Myocyte (in vitro differentiated cells): Measurements from ENCODE around the gene IL9. TPM values are rescaled to one million over a fixed set of nuclear protein-coding genes. Genes with fewer than 3 reads are reported as not detected.
A peak's percentile ranks its signal among the peaks of the same experiment; 100 is the strongest.

Source experiments
- DNase-seq: peaks from one replicate; pipeline ENCODE4 v3.0.0-alpha.2; 2012; ENCODE audit warnings: low read depth
- total RNA-seq: library from RNA; depleted of rRNA; stranded (reverse); fragments of >200 nt; gene quantifications from 2 replicates; pipeline ENCODE4 v1.2.3, GENCODE V29; 2014

IL9 gene
- total RNA-seq, 1 donor from 2014 or later = not detected

DNA sequence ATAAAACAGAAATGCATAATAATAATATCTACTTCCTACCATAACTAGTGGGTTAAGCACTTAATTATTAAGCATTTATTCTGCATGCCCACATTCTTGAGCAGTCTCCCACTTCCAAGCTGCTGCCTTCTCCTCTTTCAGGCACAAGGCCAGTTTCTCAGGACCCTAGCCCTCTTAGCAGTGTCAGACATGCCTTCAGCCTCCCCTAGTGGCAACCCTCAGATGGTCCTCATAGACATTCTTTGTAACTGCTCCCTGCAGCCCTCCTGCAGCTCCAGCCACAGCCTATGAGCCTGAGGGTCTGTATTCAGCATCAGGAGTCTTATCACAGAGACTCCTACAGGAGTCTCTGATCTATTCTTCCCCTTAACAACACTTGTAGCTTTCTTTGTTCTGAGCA lies 3.9 kb downstream of the IL9 start:
- DNase-seq = no peak

GRCh38 chr5:135891268-135891667 lies 4.4 kb downstream of the IL9 start:
- DNase-seq = peak; percentile 3

- peak; percentile 79 for DNase-seq
Measured at GRCh38 chr5:135890867-135891266, 4.8 kb downstream of the IL9 start.

DNA sequence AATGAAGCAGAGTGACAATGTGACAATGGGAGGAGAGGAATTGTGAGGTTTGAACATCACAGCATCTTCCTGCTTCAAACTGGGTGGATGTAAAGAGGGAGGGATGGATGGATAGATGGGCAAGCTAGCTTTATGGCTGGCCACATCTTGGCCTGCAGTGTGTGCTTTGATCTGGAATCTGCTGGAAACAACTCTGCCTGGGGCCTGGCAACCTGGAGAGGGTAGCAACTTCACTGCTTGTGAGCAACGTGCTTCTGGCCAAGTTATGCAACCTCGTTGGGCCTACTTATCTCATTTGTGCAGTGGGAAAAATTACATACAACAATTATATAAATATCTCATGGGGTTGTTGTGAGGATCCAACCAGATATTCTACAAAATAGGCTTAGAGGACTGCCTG lies 5.3 kb downstream of the IL9 start:
- no peak for DNase-seq

GRCh38 chr5:135887881-135888614 lies 7.6 kb downstream of the IL9 start:
- peak; percentile 16 for DNase-seq

DNA sequence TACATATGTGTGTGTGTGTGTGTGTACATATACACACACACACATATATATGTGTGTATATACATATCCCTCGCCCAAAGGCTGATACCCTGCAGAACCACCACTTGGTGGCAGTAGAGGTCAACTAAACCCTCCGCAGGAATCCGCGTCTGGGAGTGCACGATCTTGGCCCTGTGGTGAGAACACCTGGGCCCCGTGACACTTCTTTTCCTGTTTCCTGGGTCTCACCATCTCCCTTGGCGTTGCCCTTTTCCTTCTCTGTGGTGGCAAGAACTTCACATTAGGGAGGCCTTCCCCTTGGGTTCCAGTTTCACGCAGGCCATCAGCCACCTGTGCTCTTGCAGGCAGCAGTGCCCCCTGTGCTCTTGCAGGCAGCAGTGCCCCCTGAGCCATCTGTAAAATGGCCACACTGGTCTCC lies 8.2 kb downstream of the IL9 start:
- DNase-seq = peak; percentile 50

- no peak for DNase-seq
Measured at GRCh38 chr5:135886136-135886535, 9.5 kb downstream of the IL9 start.

- DNase-seq = no peak
Measured at GRCh38 chr5:135885031-135885430, 10.6 kb downstream of the IL9 start.

GRCh38 chr5:135883441-135883840 lies 12.2 kb downstream of the IL9 start:
- DNase-seq = no peak

GRCh38 chr5:135883026-135883425 lies 12.6 kb downstream of the IL9 start:
- no peak for DNase-seq

GRCh38 chr5:135881819-135882218 lies 13.8 kb downstream of the IL9 start:
- DNase-seq = no peak

GRCh38 chr5:135881244-135881643 lies 14.4 kb downstream of the IL9 start:
- DNase-seq = no peak

- DNase-seq = no peak
Measured at GRCh38 chr5:135880801-135881200, 14.8 kb downstream of the IL9 start.

DNA sequence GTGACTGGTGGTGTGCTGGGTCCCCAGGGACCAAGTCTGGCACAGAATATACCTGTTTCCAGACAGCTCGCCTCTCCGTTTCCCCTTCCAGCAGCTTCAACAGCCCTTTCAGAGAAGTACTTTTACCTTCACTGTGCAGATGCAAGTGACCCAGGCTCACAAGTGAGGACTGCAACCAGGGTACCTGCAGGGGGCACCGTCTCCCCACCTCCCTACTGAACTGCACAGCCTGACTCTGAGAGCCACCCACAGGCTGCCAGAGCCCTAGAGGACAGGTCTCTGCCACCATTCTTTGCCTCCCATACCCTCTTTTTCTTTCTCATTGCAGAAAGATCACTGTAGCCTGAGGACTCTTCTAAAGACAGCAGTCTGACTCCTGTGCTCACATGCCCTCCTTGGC lies 15.4 kb downstream of the IL9 start:
- no peak for DNase-seq

DNA sequence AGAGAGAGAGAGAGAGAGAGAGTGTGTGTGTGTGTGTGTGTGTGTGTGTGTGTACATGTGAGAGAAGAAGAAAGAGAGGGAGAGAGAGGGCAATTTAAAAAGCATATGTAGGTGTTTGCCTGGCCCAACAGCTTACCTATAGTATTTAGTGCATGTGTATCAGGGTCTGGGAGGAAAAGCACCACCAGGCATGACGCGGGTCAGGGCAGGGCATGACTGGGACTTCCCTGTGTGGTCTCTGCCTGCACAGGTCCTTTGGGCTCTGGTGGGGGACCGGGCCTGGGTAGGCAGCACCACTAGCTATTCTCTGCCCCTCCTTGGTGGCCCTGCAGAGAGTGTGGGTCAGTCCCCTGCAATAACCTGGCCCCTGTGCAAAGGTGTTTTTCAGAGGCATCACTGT lies 16.1 kb downstream of the IL9 start:
- no peak for DNase-seq

DNA sequence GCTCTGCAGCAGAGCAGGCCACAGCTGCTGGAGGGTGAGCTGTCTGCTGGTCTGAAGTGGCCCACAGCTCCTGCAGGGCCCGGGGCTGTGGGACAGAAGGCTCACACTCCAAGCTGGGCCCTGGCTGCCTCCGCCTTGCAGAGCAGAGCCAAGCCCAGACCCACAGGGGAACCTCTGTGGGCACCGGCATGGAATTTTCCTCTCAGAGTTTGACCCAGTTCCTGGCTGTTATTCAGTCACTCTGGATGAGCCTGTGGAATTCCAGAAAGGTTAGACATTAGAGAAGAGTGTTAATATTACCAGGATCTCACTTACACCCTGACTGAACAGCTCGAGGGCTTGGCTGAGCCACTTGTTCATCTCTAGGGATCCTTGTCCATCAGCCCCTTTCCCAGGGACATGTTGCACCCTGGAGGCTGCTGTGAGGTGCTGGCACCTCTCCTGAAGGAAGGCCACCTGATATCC lies 17.5 kb downstream of the IL9 start:
- DNase-seq = peak; percentile 18

DNA sequence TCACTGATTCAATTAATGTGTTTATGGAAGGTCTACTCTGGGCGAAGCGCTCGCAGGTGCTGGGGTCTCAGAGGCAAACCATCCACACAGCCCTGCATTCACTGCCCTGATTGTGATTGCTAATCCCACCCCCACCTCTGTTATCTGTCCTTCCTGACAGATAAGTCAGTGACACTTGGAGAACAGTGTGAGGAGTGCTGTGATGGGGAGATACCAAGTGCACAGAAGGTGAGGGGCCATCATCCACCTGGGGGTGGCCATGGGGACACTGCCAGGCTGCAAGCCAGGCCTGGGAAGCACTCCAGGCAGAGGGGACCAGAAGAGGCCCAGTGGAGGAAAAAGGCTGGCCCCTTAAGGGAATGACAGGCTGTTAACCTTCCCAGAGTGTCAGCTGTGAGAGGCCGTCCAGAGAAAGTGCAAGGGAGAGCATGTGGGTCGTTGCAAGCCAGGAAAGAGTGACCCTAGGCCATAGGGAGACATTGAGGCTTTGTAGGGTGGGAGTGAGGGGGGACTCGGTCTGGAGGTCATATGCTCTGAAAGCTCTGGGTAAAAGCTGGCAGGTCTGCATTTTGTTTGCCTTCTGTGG lies 18.0 kb downstream of the IL9 start:
- no peak for DNase-seq

- DNase-seq = no peak
Measured at GRCh38 chr5:135876146-135876545, 19.5 kb downstream of the IL9 start.

- no peak for DNase-seq
Measured at GRCh38 chr5:135875567-135875966, 20.1 kb downstream of the IL9 start.

DNA sequence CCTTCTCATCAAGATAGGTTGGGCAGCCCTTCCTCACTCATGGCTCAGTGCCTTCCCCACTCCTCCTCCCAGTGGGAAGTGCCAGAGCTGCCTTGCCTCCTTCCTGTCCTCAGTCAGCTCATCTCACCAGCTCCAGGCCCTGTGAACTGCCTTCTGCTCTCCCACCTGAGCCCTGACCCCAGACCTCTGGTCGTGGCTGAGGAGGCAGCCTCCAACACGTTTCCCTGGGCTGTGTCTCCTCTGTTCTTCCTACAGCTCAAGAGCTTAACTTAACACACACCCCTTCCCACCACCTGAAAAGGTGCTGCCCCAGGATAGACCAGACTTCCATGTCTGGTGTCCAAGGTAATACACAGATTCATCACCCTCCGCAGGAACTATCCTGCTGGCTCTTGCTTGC lies 21.2 kb downstream of the IL9 start:
- no peak for DNase-seq

- no peak for DNase-seq
Measured at GRCh38 chr5:135873831-135874230, 21.8 kb downstream of the IL9 start.

GRCh38 chr5:135871268-135871915 lies 24.2 kb downstream of the IL9 start:
- DNase-seq = no peak

GRCh38 chr5:135869935-135870334 lies 25.7 kb downstream of the IL9 start:
- no peak for DNase-seq
